Endothelial cell of umbilical vein (primary cell): Measurements from ENCODE around the gene ITPR2.

ENCODE experiments used
- EZH2 ChIP-seq: IDR thresholded peaks from 2 replicates; pipeline ENCODE4 v1.6.1; 2012; ENCODE audit warnings: borderline replicate concordance, low read depth, mild to moderate bottlenecking, moderate library complexity, low read length, inconsistent platforms; ENCODE audit not compliant: severe bottlenecking
- POLR2AphosphoS5 ChIP-seq: IDR thresholded peaks from 2 replicates; pipeline ENCODE4 v1.6.1; 2012; ENCODE audit warnings: low read depth, mild to moderate bottlenecking, control low read depth, low read length, moderate library complexity; ENCODE audit not compliant: insufficient read depth
- TF ChIP-seq, protein P1 (sequence below), 2 donors: IDR thresholded peaks; 1 replicate in 1 of 2; 2 replicates in 1 of 2; pipeline ENCODE4 v1.5.1; 2011; ENCODE audit warnings: low read length in 2 of 2, mild to moderate bottlenecking in 2 of 2, moderate library complexity in 2 of 2, control low read depth in 1 of 2, inconsistent platforms in 1 of 2, low read depth in 1 of 2; ENCODE audit not compliant: insufficient read depth in 1 of 2; ENCODE audit errors: extremely low read depth in 1 of 2

DNA sequence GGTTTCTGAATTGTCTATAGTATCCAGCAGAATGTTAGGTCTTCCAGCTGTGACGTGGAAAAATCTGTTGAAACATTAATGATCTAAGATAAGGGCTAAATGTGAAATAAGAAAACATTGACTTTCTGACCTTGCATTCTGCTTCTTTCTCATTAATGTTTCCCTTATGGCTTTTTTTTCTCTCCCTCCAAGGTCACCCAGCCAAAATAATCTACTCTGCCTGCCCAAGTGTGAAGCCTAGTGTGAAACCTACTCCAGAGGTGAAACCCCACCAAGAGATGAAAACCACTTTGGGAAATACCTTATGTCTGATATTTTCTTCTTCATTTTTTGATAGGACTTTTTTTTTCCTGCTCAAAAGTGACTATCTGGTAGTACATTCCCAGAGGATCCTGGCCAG is 529.6 kb downstream of the ITPR2 start:
- TF ChIP-seq, protein P1, sequence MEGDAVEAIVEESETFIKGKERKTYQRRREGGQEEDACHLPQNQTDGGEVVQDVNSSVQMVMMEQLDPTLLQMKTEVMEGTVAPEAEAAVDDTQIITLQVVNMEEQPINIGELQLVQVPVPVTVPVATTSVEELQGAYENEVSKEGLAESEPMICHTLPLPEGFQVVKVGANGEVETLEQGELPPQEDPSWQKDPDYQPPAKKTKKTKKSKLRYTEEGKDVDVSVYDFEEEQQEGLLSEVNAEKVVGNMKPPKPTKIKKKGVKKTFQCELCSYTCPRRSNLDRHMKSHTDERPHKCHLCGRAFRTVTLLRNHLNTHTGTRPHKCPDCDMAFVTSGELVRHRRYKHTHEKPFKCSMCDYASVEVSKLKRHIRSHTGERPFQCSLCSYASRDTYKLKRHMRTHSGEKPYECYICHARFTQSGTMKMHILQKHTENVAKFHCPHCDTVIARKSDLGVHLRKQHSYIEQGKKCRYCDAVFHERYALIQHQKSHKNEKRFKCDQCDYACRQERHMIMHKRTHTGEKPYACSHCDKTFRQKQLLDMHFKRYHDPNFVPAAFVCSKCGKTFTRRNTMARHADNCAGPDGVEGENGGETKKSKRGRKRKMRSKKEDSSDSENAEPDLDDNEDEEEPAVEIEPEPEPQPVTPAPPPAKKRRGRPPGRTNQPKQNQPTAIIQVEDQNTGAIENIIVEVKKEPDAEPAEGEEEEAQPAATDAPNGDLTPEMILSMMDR (IDR thresholded peaks at IDR 0.05; ENCODE audit: extremely low read depth in 1 of 2, insufficient read depth in 1 of 2, low read depth in 1 of 2, low read length in 2 of 2), result no peak
- TF ChIP-seq POLR2AphosphoS5 (no peak), EZH2 (no peak)
